ENCODE results near the gene DNAJB2.

GRCh38 chr2:219293736-219294231 lies 14.6 kb downstream of the DNAJB2 start:
- TF ChIP-seq POLR2AphosphoS5 (IDR thresholded peaks at IDR 0.05; ENCODE audit: borderline replicate concordance, low read depth, low read length) (no peak), FOXP2 (optimal IDR thresholded peaks at IDR 0.05; ENCODE audit: control extremely low read depth, extremely low read length, insufficient read depth) (no peak)
